ENCODE measurements around the gene ABCA2.

The ABCA2 gene, protein sequence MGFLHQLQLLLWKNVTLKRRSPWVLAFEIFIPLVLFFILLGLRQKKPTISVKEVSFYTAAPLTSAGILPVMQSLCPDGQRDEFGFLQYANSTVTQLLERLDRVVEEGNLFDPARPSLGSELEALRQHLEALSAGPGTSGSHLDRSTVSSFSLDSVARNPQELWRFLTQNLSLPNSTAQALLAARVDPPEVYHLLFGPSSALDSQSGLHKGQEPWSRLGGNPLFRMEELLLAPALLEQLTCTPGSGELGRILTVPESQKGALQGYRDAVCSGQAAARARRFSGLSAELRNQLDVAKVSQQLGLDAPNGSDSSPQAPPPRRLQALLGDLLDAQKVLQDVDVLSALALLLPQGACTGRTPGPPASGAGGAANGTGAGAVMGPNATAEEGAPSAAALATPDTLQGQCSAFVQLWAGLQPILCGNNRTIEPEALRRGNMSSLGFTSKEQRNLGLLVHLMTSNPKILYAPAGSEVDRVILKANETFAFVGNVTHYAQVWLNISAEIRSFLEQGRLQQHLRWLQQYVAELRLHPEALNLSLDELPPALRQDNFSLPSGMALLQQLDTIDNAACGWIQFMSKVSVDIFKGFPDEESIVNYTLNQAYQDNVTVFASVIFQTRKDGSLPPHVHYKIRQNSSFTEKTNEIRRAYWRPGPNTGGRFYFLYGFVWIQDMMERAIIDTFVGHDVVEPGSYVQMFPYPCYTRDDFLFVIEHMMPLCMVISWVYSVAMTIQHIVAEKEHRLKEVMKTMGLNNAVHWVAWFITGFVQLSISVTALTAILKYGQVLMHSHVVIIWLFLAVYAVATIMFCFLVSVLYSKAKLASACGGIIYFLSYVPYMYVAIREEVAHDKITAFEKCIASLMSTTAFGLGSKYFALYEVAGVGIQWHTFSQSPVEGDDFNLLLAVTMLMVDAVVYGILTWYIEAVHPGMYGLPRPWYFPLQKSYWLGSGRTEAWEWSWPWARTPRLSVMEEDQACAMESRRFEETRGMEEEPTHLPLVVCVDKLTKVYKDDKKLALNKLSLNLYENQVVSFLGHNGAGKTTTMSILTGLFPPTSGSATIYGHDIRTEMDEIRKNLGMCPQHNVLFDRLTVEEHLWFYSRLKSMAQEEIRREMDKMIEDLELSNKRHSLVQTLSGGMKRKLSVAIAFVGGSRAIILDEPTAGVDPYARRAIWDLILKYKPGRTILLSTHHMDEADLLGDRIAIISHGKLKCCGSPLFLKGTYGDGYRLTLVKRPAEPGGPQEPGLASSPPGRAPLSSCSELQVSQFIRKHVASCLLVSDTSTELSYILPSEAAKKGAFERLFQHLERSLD (N-terminal part only)

DNA sequence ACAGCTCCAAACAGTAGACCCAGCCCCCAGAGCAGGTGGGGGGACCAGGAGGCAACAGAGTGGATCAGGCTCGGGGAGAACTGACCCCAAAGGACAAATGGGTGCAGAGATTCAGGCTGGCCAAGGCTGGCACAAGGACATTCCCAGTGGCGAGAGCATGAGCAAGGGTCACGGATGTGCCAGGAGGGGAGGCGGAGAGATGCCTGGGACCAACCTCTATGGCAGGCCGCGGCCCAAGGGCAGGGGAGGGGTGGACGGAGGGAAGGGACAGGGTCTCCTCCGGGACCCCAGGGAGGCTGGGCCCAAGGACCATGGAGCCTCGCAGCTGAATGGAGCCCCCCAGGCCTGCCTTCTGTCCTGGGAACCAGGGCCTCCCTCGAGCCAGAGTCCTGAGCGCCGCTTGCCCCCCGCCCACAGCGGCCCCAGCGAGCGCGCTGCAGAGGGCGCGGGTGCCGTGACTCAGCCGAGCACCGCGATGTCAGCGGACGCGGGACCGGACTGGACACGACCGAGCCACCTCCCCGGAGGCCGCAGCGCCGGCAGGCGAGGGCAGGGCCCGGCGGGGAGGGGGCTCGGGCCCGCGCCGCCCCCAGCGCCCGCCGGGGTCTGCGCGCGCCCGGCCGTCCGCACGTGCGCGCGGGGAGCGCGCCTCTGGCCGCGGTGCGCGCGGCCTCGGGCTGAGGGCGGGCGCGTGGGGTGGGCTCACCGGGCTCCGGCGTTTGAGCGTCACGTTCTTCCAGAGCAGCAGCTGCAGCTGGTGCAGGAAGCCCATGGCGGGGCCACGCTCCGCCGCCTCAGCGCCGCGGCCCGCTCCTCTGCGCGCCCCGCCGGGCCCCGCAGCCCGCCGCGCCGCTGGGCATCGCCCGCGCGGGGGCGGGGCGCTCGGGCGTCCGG, at the start of gene ABCA2:
Gene ABCA2 (minus strand): TSS at position 869 of the 894 bp plus-strand sequence. CDS start 97 bp downstream, at position 772.
- DNase-seq (ENCODE audit: low read depth in 2 of 2) = no peak

DNA sequence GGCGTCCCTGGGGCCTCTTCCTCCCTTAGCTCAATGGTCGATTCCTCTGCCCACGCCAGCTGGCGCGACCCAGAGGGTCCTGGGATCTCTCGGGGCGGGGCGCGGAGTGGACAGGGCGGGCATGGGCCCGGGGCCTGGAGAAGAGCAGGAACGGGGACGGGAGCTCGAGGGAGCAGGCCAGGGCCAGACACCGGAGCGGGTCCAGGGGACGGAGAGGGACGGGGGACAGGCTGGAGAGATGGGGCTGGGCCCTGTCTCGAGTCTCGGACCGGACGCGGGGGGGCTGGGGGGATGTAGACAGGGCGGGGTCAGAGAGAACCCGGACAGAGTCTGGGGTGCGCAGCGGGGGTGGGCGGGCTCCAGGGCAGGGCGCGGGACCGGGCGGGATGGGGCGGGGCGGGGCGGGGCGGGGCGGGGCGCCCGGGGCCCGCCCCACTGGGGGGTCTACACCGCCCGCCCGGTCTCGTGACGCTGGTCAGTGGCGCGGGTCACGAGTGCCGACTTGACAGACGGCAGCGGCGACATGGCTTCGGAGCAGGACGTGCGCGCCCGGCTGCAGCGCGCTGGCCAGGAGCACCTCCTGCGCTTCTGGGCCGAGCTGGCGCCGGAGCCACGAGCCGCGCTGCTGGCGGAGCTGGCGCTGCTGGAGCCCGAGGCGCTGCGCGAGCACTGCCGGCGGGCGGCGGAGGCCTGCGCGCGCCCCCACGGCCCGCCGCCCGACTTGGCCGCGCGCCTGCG, 49.1 kb upstream of the ABCA2 start, which contains the start of gene UAP1L1:
Gene UAP1L1 (plus strand): TSS at position 508 of the 738 bp plus-strand sequence. CDS start 16 bp downstream, at position 524.
- peak in 1 of 2 donors; percentile 50 for DNase-seq (ENCODE audit: low read depth in 2 of 2)

DNA sequence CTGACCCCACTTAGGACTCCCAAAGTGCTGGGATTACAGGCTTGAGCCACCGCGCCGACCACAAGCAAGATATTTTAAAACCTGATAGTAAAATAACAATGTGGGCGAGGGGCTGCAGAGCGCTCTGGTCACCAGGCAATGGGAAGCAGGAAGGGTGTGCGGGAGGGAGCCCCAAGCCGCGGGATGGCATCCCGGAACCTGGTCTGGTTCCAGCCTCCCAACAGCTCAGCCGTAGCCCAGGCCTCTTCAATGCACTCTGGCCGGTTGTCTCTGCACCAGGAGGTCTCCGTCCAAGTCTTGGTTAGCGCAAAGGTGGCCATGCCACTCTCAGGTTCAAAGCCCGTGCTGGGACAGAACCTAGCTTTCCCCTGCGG, 48.6 kb upstream of the ABCA2 start:
- DNase-seq (ENCODE audit: low read depth in 2 of 2) = no peak

GRCh38 chr9:137075275-137075775, 47.3 kb upstream of the ABCA2 start:
- no peak for DNase-seq (ENCODE audit: low read depth in 2 of 2)

DNA sequence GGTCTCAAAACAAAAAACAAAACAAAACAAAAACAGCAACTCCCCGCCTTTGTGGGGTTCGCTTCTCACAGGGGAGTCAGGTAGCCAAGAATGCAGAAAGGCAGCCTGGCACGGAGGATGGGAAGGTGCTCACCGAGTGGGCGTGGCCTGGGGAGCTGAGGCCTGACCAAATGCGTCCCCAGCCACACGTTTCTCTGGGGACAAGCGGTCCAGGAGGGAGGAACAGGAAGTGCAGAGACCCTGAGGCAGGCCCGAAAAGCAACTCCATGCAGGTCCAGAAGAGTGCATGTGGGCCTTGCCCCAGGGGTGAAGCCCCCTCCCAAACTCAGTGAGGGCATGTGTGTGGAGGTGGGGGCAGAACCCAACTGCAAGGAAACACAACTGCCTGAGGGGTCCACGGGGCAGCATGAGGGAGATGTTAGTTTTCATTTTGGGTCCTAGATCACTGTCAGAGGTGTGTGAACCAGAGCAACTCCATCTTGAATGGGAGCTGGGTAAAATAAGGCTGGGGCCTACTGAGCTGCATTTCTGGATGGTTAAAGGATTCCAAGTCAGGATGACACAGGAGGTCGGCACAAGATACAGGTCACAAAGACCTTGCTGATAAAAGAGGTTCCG, 46.7 kb upstream of the ABCA2 start:
- no peak for DNase-seq (ENCODE audit: low read depth in 2 of 2)

DNA sequence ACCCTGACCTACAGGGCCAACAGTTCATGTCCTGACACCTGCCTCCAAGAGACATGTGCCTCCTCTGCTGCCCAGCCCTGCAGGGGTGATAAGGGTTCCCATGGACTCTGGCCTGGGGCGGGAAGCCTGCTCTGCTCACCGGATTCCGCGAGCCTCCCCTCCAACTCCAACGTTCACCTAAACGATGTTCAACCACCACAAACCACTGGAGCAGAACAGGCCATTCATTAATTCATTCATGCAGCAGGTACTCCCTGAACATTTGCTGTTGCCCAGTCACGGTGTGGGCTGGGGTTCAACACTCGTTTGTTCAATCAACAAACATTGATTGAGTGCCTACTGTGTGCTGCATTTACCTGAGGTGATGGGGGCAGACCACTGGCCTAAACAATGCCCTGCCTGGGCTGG, 46.0 kb upstream of the ABCA2 start:
- DNase-seq (ENCODE audit: low read depth in 2 of 2) = no peak

GRCh38 chr9:137071282-137071681, 43.2 kb upstream of the ABCA2 start:
- DNase-seq (ENCODE audit: low read depth in 2 of 2) = no peak

DNA sequence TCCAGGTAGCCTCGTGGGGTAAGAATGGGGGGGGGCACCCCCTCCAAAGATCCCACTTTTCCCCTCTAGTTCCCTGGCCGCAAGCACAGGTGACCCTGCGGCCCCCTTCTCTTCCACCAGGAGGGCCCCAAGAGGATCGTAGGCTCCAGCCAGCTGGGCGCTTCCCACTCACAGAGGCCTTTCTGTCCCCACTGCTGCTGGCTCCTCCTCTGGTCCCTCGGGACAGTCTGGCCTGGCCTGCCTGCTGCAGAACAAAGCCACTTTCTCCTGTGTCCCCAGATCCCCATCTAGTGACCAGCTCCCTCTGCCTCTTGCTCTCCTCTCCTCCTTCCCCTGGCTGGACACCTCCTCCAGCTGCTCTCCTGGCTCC, 42.9 kb upstream of the ABCA2 start:
- DNase-seq (ENCODE audit: low read depth in 2 of 2) = no peak

GRCh38 chr9:137070201-137070905, 42.3 kb upstream of the ABCA2 start, which contains the start of gene SAPCD2:
TSS of gene SAPCD2 (minus strand) at chr9:137070557. CDS start at chr9:137070460, 97 bp downstream.
- DNase-seq (ENCODE audit: low read depth in 2 of 2) = peak; percentile 73 to 78

DNA sequence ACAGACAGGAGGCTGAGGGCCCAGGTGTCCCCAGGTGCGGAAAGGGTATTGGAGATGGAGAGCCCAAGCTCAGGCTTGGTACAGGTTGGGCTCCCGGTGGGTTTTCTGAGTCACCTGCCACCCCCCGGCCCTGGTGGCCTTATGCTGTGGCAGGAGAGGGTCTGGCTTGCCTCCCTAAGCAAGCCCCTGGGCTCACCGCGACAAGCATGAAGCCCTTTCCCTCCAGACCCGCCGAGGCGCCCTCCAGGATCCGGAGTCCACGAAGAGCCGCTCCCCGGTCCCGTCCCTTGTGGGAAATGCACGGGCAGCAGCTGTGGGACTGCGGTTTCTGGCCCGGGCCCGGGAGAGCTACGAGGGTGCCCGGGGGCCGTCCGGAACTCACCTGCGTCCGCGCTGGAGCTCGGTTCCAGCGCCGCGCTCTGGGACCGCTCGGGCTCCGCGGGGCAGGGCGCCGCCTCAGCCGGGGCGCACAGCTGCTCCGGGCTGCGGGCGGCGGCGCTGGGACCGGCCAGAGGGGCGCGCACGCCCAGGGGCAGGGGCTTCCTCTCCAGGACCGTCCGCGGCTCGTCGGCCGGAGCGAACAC, 41.6 kb upstream of the ABCA2 start:
- DNase-seq (ENCODE audit: low read depth in 2 of 2) = no peak

DNA sequence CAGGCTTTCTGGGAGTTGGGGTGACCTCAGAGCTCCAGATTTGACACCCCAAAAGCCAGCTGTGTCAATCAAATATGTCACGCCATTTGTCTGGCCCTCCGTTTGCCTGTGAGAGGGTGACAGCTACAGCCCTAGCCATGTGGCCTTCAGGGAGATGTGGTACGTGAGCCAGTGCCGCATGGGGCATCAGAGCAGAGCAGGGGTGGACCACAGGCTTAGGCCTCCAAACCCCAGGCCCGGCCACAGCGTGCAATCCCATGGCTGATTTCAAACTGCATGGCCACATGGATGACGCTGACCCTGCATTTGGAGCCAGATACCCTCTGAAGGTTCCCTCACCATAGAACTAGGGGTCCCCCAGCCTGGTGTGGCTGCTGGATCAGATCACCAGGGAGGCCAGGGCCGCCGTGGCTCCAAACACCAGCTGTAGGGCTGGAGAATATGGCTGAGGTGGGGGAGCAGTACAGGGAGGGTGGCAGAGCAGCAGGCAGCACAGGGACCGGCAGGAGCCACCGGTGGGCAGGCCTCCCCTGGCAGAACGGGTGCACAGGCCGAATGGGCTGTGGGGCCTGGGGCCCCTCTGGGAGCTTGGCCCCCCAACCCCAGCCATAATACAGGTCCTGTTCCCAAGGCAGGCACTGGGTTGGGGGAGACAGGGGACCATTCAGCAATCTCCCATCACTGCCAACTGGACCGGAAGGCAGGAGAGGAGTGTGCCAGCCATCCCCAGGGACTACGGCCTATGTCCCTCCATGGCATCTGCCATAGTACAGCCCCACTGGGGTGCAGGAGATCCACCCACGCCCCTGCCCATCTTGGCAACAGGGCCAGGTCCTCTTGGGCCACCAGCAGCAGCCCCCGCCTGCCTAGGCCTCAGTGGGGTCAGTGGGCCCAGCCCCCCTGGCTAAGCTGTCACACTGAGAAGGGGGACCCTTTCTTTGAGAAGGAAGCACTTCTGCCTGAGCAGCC, 40.8 kb upstream of the ABCA2 start:
- DNase-seq (ENCODE audit: low read depth in 2 of 2) = no peak

- peak; percentile 72 to 75 for DNase-seq (ENCODE audit: low read depth in 2 of 2)
Measured at GRCh38 chr9:137067860-137068538, 40.0 kb upstream of the ABCA2 start.

DNA sequence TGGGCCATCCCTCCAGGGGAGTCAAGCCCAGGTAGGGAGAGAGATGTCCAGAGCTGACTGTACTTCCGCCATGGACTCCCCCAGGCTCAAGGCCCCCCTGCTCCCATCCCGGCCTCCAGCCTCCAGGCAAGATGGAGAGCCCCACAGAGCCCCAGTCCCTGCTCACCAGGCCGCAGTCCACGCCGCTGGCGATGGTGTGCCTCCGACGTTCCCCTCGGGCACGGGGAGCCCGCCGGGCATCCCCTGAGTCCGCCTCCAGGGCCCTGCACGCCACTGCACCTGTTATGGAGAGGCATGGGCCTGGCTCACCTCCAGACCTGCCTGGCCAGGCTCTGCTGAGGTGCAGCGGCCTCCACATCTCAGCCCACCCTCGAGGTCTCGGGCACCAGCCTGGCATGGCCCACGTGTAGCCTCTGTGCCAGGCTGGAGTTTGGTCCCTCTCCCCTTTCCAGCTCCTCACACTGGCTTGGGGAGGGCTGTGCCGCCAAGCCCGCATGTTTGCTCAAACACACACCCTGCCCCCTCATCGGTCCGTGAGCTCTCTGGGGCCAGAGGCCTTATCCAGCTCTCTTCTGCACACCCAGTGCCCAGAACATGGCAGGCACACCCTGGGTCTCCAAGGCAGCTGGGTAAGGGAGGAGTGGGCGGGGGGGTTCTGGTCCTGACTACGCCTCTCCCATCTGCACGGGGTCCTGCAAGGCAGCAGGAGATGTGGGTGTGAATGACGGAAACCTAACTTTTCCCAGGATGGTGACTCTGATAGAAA, 38.2 kb upstream of the ABCA2 start:
- DNase-seq (ENCODE audit: low read depth in 2 of 2) = no peak

DNA sequence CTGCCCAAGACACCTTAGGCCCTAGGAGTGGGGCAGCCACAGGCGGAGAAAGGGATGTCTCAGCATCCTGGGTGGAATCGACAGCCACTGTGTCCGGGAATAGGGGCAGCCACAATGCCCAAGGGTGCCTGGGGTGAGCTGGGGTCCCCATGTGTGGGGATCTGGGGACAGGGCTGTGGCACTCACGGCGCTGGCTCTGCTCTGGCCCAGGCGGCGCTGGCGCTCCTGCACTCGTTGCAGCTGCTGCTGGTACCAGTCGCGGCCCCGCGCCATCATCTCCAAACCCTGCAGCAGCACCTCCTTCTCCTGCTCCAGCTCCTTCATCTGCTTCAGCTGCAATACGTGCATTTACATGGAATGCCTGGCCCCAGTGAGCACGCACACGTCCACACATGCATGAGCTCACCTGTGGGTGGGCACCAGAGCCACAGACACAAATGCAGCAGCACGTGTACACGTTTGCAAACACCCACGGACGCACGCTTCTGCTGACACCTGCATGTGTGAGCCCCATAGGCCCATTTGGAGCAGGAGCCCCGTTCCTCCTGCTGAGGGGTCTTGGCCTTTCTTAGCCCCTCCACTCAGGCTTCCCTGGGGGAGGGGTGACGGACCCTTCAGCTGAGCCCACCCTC, 37.4 kb upstream of the ABCA2 start:
- DNase-seq (ENCODE audit: low read depth in 2 of 2) = no peak

DNA sequence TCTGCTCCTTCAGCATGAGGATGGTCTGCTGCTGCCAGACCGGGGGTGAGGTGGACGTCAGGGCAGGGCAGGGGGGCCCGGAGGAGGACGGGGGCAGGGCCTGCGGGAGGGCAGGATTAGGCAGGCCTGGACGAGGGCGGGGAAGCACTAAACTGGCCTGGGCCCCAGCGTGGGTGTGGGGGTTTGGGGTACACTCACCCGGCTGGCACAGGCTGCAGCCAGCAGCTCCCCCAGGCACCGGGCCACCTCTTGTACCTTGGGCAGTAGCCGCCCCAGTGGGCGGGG, 36.8 kb upstream of the ABCA2 start:
- DNase-seq (ENCODE audit: low read depth in 2 of 2) = no peak

All from stimulated activated CD8-positive, alpha-beta memory T cell treated with anti-CD3 and anti-CD28 coated beads, Interleukin-15, amount 100 ng/mL, for 48 hours (primary cell).